Liver (tissue), 9 donors: Measurements from ENCODE around the gene OIT3. TPM values are rescaled to one million over a fixed set of nuclear protein-coding genes. Genes with fewer than 3 reads are reported as not detected.

Experiments used
- DNase-seq: peaks from one replicate; pipeline ENCODE4 v3.0.0-alpha.2; 2017; ENCODE audit warnings: low spot score
- H3K27ac ChIP-seq, 2 donors: one replicate each; pipeline ENCODE4 v1.7.0; 2013; ENCODE audit warnings: inconsistent platforms in 2 of 2, low read length in 2 of 2, control low read depth in 1 of 2, low read depth in 1 of 2, mild to moderate bottlenecking in 1 of 2
- H3K27me3 ChIP-seq, 4 donors: one replicate each; pipeline versions ENCODE4 v1.6.1 to v1.7.0; 2013; ENCODE audit warnings: low read length in 3 of 4, inconsistent platforms in 1 of 4, mild to moderate bottlenecking in 1 of 4, moderate library complexity in 1 of 4; ENCODE audit not compliant: control insufficient read depth in 4 of 4, insufficient read depth in 4 of 4
- H3K36me3 ChIP-seq, 4 donors: one replicate each; pipeline versions ENCODE4 v1.6.1 to v1.7.0; 2013; ENCODE audit warnings: low read length in 3 of 4, mild to moderate bottlenecking in 3 of 4, low read depth in 1 of 4, moderate library complexity in 1 of 4; ENCODE audit not compliant: control insufficient read depth in 4 of 4, insufficient read depth in 3 of 4
- H3K4me1 ChIP-seq, 4 donors: one replicate each; pipeline versions ENCODE4 v1.6.1 to v1.7.0; 2013; ENCODE audit warnings: low read length in 3 of 4, mild to moderate bottlenecking in 3 of 4, moderate library complexity in 1 of 4; ENCODE audit not compliant: control insufficient read depth in 4 of 4, insufficient read depth in 4 of 4
- H3K4me3 ChIP-seq, 3 donors: one replicate each; pipeline versions ENCODE4 v1.6.1 to v1.7.0; 2013; ENCODE audit warnings: low read length in 3 of 3, control low read depth in 1 of 3, low read depth in 1 of 3, mild to moderate bottlenecking in 1 of 3
- H3K9ac ChIP-seq, 2 donors: one replicate each; pipeline ENCODE4 v1.7.0; 2013; ENCODE audit warnings: low read length in 2 of 2, mild to moderate bottlenecking in 2 of 2, moderate library complexity in 2 of 2, control low read depth in 1 of 2, low read depth in 1 of 2
- H3K9me3 ChIP-seq, 4 donors: one replicate each; pipeline versions ENCODE4 v1.6.1 to v1.7.0; 2013; ENCODE audit warnings: low read length in 3 of 4; ENCODE audit not compliant: control insufficient read depth in 4 of 4
- EGR1 ChIP-seq, 2 donors: IDR thresholded peaks; 2 replicates each; pipeline ENCODE4 v1.6.1; 2016 to 2018; ENCODE audit warnings: antibody characterized with exemption in 2 of 2, low read depth in 2 of 2
- FOXA2 ChIP-seq: IDR thresholded peaks from 2 replicates; pipeline ENCODE4 v1.6.1; 2016; ENCODE audit warnings: antibody characterized with exemption
- HNF4A ChIP-seq, 2 donors: conservative IDR thresholded peaks; 2 replicates each; pipeline ENCODE4 v1.6.1; 2016; ENCODE audit warnings: antibody characterized with exemption in 2 of 2, mild to moderate bottlenecking in 2 of 2
- HNF4G ChIP-seq: IDR thresholded peaks from 2 replicates; pipeline ENCODE4 v1.6.1; 2016; ENCODE audit warnings: antibody characterized with exemption
- JUND ChIP-seq, 2 donors: IDR thresholded peaks; 2 replicates each; pipeline ENCODE4 v1.6.1; 2016; ENCODE audit warnings: antibody characterized with exemption in 2 of 2
- NR2F2 ChIP-seq: IDR thresholded peaks from 2 replicates; pipeline ENCODE4 v1.6.1; 2016; ENCODE audit warnings: antibody characterized with exemption
- RAD21 ChIP-seq, 2 donors: IDR thresholded peaks; 2 replicates each; pipeline ENCODE4 v1.6.1; 2016; ENCODE audit warnings: antibody characterized with exemption in 2 of 2, mild to moderate bottlenecking in 2 of 2
- TAF1 ChIP-seq: conservative IDR thresholded peaks from 2 replicates; pipeline ENCODE4 v1.6.1; 2016; ENCODE audit warnings: antibody characterized with exemption, mild to moderate bottlenecking
- YY1 ChIP-seq: IDR thresholded peaks from 2 replicates; pipeline ENCODE4 v1.6.1; 2016; ENCODE audit warnings: antibody characterized with exemption, mild to moderate bottlenecking
- WGBS: extraction: QIAGEN DNeasy Blood & Tissue Kit; methylation state at CpG from one replicate; pipeline ENCODE4 v1.1.7; 2013; 5-methylcytosine and 5-hydroxymethylcytosine counted together
- polyA plus RNA-seq, 2 donors: library from polyadenylated mRNA; stranded (reverse) in 1 of 2; unstranded in 1 of 2; fragments of 200-250 nt in 1 of 2; fragments of >200 nt in 1 of 2; fragmentation: Nextera tagmentation in 1 of 2; extraction: Ambion mirVana in 1 of 2; gene quantifications; one replicate each; pipeline versions ENCODE4 v1.2.1 to v1.2.3, GENCODE V29; 2013 to 2015
- total RNA-seq, 2 donors: library from RNA; depleted of rRNA; stranded (reverse); fragments of >200 nt; gene quantifications; one replicate each; pipeline ENCODE4 v1.2.3, GENCODE V29; 2014
- TF ChIP-seq, protein P1 (sequence below): IDR thresholded peaks from 2 replicates; pipeline ENCODE4 v1.6.1; 2016; ENCODE audit warnings: antibody characterized with exemption, mild to moderate bottlenecking
- TF ChIP-seq, protein P2 (sequence below): IDR thresholded peaks from 2 replicates; pipeline ENCODE4 v1.6.1; 2016; ENCODE audit warnings: antibody characterized with exemption
- TF ChIP-seq, protein P3 (sequence below): fragments of 150-350 bp; IDR thresholded peaks from 2 replicates; pipeline ENCODE4 v1.5.1; 2017; ENCODE audit warnings: improper control_type of control experiment, low read depth, low read length; ENCODE audit not compliant: missing input control
- TF ChIP-seq, protein P4 (sequence below): IDR thresholded peaks from 2 replicates; pipeline ENCODE4 v1.6.1; 2016; ENCODE audit warnings: antibody characterized with exemption
- TF ChIP-seq, protein P5 (sequence below): IDR thresholded peaks from 2 replicates; pipeline ENCODE4 v1.6.1; 2016; ENCODE audit warnings: antibody characterized with exemption
- donor health status: healthy.
- donor health status: healthy.
- donor health status: healthy.
- donor health status: healthy.
- donor health status: healthy.

Gene OIT3
- total RNA-seq (10 to 100 TPM; 55.1 to 64.6 TPM), polyA plus RNA-seq (10 to 100 TPM; 19.0 to 84.8 TPM)

DNA sequence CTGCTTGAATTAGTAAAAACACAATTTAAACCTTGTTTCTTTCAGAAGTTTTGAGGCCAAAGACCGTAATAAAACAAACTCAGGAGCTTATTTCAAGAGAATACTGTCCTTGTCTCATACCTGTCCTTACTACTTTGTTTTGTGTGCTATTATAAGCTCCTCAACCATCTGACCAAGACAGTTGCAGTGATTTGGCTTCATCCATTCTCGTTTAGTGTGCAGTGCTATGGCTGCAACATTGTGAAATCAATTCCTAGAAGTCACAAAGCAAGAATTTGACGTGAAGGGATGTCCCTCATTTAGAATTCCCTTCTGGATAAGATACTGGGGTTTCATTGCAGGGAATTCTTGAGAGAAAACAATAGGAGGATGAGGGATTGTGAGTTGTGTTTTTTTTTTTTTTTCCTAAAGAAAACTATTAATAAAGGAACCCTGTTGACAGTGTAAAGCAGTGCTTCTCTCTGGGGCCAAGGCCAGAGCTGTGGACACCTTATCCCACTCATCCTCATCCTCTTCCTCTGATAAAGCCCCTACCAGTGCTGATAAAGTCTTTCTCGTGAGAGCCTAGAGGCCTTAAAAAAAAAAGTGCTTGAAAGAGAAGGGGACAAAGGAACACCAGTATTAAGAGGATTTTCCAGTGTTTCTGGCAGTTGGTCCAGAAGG is at the start of gene OIT3:
Gene OIT3 (plus strand): TSS at position 604 of the 663 bp plus-strand sequence. CDS start 60 bp downstream, outside the sequence.
- Histone ChIP-seq H3K27ac (peak within 1 kb of the TSS; percentile 2 to 8), H3K27me3 (no peaks in the 10 kb centered on the region), H3K4me3 (peak within 1 kb of the TSS in 2 of 3 donors; percentile 22 to 42), H3K9ac (peak within 1 kb of the TSS in 1 of 2 donors; percentile 27), H3K9me3 (no peaks in the 10 kb centered on the region), H3K36me3 (no peaks in the 10 kb centered on the region), H3K4me1 (peaks cover 0 to 11% (median 7%) of the 10 kb centered on the region in 4 donors)
- TF ChIP-seq NR2F2 (peak; percentile 61), RAD21 (IDR thresholded peaks at IDR 0.05) (no peak), YY1 (no peak)
- TF ChIP-seq, protein P1, sequence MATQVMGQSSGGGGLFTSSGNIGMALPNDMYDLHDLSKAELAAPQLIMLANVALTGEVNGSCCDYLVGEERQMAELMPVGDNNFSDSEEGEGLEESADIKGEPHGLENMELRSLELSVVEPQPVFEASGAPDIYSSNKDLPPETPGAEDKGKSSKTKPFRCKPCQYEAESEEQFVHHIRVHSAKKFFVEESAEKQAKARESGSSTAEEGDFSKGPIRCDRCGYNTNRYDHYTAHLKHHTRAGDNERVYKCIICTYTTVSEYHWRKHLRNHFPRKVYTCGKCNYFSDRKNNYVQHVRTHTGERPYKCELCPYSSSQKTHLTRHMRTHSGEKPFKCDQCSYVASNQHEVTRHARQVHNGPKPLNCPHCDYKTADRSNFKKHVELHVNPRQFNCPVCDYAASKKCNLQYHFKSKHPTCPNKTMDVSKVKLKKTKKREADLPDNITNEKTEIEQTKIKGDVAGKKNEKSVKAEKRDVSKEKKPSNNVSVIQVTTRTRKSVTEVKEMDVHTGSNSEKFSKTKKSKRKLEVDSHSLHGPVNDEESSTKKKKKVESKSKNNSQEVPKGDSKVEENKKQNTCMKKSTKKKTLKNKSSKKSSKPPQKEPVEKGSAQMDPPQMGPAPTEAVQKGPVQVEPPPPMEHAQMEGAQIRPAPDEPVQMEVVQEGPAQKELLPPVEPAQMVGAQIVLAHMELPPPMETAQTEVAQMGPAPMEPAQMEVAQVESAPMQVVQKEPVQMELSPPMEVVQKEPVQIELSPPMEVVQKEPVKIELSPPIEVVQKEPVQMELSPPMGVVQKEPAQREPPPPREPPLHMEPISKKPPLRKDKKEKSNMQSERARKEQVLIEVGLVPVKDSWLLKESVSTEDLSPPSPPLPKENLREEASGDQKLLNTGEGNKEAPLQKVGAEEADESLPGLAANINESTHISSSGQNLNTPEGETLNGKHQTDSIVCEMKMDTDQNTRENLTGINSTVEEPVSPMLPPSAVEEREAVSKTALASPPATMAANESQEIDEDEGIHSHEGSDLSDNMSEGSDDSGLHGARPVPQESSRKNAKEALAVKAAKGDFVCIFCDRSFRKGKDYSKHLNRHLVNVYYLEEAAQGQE = peak; percentile 23
- TF ChIP-seq, protein P2, sequence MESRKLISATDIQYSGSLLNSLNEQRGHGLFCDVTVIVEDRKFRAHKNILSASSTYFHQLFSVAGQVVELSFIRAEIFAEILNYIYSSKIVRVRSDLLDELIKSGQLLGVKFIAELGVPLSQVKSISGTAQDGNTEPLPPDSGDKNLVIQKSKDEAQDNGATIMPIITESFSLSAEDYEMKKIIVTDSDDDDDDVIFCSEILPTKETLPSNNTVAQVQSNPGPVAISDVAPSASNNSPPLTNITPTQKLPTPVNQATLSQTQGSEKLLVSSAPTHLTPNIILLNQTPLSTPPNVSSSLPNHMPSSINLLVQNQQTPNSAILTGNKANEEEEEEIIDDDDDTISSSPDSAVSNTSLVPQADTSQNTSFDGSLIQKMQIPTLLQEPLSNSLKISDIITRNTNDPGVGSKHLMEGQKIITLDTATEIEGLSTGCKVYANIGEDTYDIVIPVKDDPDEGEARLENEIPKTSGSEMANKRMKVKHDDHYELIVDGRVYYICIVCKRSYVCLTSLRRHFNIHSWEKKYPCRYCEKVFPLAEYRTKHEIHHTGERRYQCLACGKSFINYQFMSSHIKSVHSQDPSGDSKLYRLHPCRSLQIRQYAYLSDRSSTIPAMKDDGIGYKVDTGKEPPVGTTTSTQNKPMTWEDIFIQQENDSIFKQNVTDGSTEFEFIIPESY = peak; percentile 40
- TF ChIP-seq, protein P3, sequence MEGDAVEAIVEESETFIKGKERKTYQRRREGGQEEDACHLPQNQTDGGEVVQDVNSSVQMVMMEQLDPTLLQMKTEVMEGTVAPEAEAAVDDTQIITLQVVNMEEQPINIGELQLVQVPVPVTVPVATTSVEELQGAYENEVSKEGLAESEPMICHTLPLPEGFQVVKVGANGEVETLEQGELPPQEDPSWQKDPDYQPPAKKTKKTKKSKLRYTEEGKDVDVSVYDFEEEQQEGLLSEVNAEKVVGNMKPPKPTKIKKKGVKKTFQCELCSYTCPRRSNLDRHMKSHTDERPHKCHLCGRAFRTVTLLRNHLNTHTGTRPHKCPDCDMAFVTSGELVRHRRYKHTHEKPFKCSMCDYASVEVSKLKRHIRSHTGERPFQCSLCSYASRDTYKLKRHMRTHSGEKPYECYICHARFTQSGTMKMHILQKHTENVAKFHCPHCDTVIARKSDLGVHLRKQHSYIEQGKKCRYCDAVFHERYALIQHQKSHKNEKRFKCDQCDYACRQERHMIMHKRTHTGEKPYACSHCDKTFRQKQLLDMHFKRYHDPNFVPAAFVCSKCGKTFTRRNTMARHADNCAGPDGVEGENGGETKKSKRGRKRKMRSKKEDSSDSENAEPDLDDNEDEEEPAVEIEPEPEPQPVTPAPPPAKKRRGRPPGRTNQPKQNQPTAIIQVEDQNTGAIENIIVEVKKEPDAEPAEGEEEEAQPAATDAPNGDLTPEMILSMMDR = no peak
- WGBS = 55% methylated on average over 4 of the region's 4 CpGs
- no peak for DNase-seq

DNA sequence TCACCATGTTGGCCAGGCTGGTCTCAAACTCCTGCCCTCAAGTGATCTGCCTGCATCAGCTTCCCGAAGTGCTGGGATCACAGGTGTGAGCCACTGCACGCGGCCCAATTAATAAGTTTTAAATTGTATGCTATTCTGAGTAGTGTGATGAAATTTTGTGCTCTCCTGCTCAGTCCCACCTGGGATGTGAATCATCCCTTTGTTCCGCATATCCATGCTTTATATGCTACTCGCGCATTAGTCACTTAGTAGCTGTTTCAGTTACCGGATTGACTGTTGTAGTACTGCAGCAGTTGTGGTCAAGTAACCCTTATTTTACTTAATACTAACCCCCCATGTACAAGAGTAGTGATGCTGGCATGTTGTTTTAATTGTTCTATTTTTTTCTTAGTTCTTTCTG is 47.3 kb upstream of the OIT3 start:
- 97% methylated on average over 7 of the region's 7 CpGs for WGBS
- H3K27ac ChIP-seq = no peak overlapping the region
- TF ChIP-seq, protein P3 = no peak
- TF ChIP-seq, protein P2 = no peak
- TF ChIP-seq EGR1 (IDR thresholded peaks at IDR 0.05; ENCODE audit: low read depth in 2 of 2) (no peak), HNF4A (conservative IDR thresholded peaks at IDR 0.05) (no peak), HNF4G (no peak), TAF1 (no peak), FOXA2 (no peak), JUND (IDR thresholded peaks at IDR 0.05) (no peak)
- TF ChIP-seq, protein P1 = no peak
- TF ChIP-seq, protein P4, sequence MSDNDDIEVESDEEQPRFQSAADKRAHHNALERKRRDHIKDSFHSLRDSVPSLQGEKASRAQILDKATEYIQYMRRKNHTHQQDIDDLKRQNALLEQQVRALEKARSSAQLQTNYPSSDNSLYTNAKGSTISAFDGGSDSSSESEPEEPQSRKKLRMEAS = no peak
- TF ChIP-seq, protein P5, sequence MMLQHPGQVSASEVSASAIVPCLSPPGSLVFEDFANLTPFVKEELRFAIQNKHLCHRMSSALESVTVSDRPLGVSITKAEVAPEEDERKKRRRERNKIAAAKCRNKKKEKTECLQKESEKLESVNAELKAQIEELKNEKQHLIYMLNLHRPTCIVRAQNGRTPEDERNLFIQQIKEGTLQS = no peak
- no peaks in the 10 kb centered on the region for H3K9me3 ChIP-seq
- H3K4me1 ChIP-seq = no peaks in the 10 kb centered on the region
- H3K9ac ChIP-seq = no peak overlapping the region
- no peak overlapping the region for H3K4me3 ChIP-seq
- H3K27me3 ChIP-seq = no peaks in the 10 kb centered on the region
- no peaks in the 10 kb centered on the region for H3K36me3 ChIP-seq
- DNase-seq = no peak
